Stimulated activated CD8-positive, alpha-beta memory T cell treated with anti-CD3 and anti-CD28 coated beads, Interleukin-12 subunit alpha, Interleukin-12 subunit beta, amount 100 ng/mL, for 24 hours (primary cell): ENCODE measurements around the gene MSI2.

Experiments
- DNase-seq: peaks from one replicate; pipeline ENCODE4 v3.0.0-alpha.2; 2020; ENCODE audit errors: extremely low read depth

MSI2 gene

GRCh38 chr17:57538736-57539456 is 282.6 kb downstream of the MSI2 start:
- DNase-seq: no peak

- no peak for DNase-seq
Observed at GRCh38 chr17:57539529-57540301, 283.4 kb downstream of the MSI2 start.

DNA sequence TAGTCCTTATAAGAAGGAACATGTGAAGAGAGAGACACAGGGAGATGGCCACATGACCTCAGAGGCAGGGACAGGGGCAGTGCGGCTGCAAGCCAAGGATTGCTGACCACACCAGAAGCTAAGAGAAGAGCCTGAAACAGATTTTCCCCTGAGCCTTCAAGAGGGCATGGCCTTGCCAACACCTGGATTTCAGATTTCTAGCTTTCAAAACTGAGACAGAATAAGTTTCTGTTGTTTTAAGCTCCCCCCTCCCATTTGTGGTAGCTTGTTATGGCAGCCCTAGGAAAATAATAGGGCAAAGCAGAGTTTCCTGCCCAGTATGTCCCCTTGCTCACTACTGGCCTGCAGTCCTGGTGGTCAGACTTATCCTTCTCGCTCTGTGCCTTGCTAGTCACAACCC is 284.3 kb downstream of the MSI2 start:
- no peak for DNase-seq

- DNase-seq: no peak
Observed at GRCh38 chr17:57541049-57541448, 284.7 kb downstream of the MSI2 start.

DNA sequence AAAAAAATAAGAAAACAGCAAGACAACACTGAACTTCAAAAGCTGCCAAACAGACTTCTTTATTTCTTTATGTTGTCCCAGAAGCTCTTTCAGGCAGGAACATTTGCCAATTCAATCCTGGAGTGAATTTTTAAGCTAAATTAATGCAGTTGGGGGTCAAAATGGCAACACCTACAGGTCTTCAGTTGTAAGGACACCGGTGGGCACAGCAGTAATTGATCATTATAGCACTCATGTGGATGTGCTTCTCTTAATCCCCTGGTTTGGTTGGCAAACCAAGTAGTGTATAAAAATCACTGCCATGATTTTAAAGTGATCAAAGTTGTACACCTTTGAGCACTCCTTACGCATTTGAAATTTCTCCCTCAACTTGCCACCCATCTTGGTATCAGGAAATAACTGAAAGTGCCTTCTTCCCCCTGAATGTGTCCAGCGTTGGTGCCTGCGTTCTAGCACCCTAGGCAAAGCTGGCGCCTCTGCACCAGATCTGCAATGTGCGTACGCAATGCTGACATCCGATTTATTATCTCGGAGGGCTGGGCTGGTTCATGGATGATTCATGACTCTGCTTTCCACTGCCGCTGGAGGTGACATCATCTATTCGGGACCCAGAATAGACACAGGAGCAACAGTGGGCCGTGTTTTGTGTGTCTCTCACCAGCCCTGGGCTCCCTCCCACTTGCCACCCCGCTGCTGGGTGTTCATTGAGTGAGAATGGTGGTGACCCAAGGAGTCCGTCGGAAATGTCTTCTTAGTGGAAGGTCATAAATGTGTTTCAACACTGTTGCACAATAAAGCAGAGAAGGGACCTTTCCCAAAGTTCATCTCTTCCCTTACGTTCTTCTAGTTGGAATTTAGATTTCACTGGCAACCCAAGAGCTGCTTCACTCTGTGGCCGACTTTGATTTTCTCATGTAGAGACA is 285.4 kb downstream of the MSI2 start:
- no peak for DNase-seq

DNA sequence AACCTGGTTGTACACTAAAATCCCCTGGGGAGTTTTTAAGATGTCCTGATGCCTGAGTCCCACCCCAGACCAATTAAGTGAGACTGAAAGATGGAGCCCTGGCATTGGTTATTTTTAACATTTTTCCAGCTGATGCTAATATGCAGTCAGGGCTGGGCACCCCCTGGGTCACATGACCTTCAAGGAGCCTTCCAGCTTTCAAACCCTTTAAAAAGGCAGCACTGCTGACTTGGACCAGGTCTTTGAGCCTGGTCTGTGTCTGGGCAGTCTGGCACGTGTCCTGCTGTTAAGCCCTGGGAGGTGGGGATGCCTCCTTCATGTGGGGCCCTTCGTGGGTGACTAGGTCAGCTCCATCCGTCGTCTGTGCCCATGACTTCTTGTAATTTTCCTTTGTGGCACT is 286.2 kb downstream of the MSI2 start:
- no peak for DNase-seq

DNA sequence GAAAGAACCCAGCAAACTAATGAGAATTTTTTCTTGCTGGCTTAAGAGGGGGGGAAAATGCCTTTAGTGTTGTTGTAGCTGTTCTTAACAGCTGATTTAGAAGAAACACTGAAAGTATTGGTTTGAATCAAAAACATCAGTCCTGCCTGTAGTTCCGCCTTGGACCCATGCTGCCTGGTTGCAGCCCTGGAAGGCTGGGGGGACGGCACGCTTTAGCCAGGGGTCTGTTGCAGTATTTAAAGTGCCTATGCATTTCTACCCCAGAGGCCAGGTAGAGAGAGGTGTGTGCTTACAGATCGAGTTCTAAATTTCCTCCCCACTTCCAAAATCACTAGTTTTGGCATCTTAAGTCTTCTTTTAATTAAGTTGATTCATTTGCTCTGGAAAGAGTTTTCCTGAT is 286.9 kb downstream of the MSI2 start:
- no peak for DNase-seq

GRCh38 chr17:57544401-57544800 is 288.1 kb downstream of the MSI2 start:
- DNase-seq: no peak

DNA sequence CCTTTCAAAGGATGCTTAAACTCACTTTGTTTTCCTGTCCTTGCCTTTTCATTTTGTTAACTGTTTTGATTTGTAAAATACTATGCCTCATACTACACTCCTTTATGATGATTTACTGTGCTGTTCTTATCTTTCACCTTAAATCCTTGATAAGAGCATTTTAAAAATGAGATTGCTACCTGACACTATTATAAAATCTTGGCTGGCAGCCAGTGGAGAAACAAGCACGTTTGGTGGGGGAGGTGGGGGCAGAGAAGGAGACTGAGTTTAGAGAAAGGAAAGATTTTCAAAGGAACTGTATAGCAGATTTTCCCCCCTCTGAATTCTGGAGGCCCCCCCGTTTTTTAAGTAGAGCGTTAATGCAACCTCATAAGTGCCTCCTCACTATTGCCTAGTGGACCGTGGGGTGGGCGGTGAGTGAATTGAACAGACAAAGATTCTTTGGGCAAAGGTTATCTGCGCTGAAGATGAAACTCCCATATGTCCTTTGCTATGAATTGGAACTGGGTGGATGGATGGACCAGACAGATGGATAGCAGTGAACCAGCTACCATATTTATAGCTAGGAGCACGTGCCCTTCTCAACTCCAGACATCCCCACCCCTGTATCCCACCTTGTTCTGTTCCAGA is 288.6 kb downstream of the MSI2 start:
- no peak for DNase-seq

GRCh38 chr17:57545731-57546342 is 289.5 kb downstream of the MSI2 start:
- no peak for DNase-seq

GRCh38 chr17:57548421-57549410 is 292.4 kb downstream of the MSI2 start:
- no peak for DNase-seq

GRCh38 chr17:57549468-57549867 is 293.1 kb downstream of the MSI2 start:
- no peak for DNase-seq

DNA sequence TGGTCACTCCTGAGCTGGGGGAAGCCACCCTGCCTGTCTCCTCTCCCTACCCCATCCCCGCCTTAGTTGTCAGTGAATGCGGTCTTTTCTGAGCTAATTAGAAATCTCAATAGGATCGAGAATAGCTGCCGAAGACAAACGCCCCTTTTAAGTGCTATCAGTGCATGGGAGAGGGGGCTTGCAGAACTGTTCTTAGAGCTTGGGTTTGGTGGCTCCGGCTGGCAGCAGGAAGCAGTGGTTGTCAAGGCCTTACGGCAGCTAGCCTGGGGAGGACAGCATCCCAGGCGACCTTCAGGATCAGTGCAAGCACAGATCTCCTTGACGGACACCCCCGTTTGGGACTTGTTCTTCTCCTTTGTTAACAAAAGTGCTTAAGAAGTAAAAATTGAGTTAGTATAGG is 293.7 kb downstream of the MSI2 start:
- no peak for DNase-seq

DNA sequence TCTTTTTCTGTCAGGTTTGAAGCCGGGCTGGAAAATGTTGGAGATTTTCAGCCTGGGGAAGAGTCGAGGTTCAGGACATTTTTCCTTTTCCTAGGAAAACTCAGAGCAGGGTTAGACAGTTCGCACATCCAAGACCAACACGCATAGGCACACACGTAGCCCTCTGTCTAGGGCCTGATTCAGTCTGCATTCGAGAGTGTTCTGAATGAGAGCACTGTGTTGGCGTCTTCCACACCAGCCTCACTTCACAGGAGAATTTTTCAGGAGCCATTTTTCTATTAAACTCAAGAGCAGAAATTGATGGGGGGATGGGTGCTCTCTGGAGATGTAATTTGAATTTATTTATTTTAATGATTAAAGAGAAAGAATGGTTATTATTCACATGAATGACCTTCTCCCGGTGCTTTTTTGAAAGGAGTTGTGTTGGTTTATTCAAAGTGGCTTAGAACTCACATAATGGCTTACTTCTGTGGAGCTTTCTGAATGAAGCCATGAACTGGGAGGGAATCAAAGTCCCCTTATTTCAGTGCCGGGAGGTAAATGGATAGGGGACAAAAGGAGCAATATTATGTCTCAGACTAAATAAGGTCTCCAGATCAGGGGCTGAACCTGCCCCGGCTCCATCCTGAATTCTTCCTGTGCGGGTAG is 294.5 kb downstream of the MSI2 start:
- no peak for DNase-seq

DNA sequence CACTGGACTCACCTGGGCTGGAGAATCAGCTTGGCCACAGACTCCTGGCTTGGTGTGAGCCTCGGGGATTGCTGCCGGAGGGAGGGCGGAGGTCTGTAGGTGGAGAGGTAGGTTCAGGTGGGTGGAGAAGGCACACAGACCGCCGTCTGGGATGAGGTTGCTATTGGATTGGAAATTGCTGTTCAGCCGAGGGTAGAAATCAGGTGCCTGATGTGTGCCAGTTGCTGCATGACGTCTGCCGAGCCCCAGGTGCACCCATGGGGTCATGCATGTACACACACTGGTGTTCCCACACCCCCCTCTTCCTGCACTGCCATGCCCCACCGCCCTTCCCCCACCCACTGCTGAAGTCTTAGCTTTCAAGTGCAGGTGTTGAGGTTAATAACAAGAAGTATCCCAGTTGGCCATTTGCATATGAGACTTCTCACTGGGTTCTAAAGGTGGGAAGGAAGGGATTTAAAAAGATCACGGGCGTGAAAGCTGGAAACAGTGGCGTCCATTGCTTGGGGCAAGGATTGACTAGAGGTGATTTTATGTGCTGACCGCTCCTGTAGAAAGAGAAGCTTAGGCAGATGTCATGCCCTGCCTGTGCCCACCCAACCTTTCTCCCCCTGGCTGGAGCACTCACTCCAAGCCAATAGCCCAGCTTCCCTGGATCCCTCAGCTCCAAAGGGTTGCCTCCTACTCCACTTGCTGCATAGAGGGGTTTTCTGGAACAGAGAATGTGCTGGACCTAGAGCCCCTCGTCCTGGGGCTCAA is 295.2 kb downstream of the MSI2 start:
- no peak for DNase-seq

GRCh38 chr17:57552114-57552624 is 295.8 kb downstream of the MSI2 start:
- DNase-seq: no peak

DNA sequence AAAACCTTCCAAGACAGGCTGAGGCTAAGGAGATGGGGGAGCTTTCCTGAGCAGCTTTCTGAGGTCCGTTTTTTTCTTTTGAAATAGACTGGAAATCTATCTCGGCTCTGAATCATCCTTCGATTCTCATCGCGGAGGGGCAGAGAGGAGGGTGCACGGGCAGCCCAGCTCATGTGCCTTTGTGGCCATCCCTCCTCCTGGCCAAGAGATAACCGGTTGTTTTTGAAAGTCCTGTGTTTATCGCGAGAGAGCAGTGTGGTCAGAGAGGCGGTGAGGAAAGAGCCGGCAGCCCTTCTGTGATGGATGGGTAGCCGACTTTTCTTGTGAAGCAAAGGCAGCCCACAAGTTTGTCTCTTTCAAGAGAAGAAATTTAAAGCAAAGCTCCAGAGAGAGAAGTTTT is 297.2 kb downstream of the MSI2 start:
- no peak for DNase-seq

DNA sequence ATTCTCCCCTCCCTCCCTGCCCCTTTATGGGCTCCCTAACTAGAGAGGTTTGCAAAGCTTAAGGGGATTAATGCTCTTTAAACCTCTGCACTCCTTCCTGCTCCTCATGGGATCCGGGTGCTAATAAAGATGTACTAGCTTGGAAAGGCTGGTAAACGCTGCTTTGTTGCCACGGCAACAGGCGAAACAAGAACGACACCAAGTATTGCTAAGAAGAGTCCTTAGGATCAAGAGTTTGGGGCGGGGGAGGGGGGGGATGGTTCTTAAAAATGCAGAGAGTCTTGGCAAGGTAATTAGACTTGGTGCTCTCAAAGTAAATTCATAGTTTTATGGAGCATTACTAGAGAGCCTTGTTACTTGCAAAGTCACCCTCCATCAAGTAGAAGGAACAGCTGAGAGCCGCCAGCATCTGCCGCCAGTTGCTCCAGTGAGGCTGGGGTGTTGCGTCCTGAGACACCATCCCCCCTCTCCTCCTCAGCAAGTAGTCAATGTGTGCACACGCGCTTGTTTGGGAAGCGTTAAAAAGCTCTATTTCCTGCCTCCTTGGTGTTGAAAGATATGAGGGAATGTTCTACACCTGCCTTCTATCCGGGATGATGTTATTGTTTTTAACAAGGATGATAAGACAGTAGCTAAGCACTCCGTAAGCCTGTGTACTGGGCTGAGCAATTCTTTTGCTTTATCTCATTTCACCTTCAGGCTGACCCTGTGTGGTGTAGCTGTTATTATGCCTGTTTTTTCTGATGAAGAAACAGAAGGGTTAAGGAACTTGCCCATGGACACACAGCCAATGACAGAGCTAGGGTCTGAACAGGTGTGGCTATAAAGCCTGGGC is 297.9 kb downstream of the MSI2 start:
- no peak for DNase-seq
